ENCODE results near the gene GAGE10. TPM values are rescaled to one million over a fixed set of nuclear protein-coding genes. Genes with fewer than 3 reads are reported as not detected.
"Not testable (repeated sequence)": the region's sequence is repeated elsewhere in the genome, so short reads cannot be mapped to it uniquely, and the experiment has no call there.

Gene GAGE10
- total RNA-seq, 1 experiment from 2014 or later: not detected

DNA sequence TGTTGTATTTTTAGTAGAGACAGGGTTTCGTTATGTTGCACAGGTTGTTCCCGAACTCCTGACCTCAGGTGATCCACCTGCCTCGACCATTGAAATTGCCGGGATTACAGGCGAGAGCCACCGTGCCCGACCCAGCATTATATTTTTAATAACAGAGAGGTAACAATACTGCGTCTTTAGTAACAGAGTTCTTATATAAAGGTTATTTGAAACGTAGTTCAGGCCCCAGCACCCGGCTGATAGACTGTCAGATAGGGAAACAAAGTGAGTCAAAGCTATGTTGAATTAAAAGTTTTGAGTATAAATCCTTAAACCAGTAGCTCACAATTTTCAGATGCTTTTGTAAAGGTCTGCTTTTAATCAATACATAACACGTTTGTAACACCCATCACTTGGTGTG lies 42.7 kb downstream of the GAGE10 start:
- H2AFZ ChIP-seq (ENCODE audit: low read length); DNase-seq; H3K9me2 ChIP-seq (replicated peaks; ENCODE audit: insufficient read depth, low read length); H3K4me3 ChIP-seq (ENCODE audit: low read length); H3K4me1 ChIP-seq (ENCODE audit: low read length); H3K9me3 ChIP-seq (ENCODE audit: low read length); H3K4me2 ChIP-seq (ENCODE audit: low read depth, low read length, poor library complexity, severe bottlenecking); H3K36me3 ChIP-seq (ENCODE audit: insufficient read depth, low read length); H3K79me2 ChIP-seq (ENCODE audit: low read length); H4K20me1 ChIP-seq (ENCODE audit: insufficient read depth, low read depth, low read length); H3K27me3 ChIP-seq (ENCODE audit: low read length); H3K9ac ChIP-seq (ENCODE audit: low read length); H3K27ac ChIP-seq (ENCODE audit: low read length): not testable (repeated sequence)

Other genes starting within 250 kb of the GAGE10 start
- gene CCDC120, start 244.6 kb upstream of the GAGE10 start, total RNA-seq (2014; rRNA removed; shearing (Covaris generic); ENCODE audit: low replicate concordance): not detected in 2 replicates
- gene PRAF2, start 229.6 kb upstream of the GAGE10 start, total RNA-seq (2014; rRNA removed; shearing (Covaris generic); ENCODE audit: low replicate concordance): 0.34 and 2.5 TPM in 2 replicates
- 80.3 and 115 TPM in 2 replicates for gene WDR45, start 223.8 kb upstream of the GAGE10 start, total RNA-seq (2014; rRNA removed; shearing (Covaris generic); ENCODE audit: low replicate concordance)
- 8.2 and 20.7 TPM in 2 replicates for gene GPKOW, start 179.9 kb upstream of the GAGE10 start, total RNA-seq (2014; rRNA removed; shearing (Covaris generic); ENCODE audit: low replicate concordance)
- gene MAGIX, start 140.9 kb upstream of the GAGE10 start, total RNA-seq (2014; rRNA removed; shearing (Covaris generic); ENCODE audit: low replicate concordance): 1.7 TPM in 1 of 2 replicates, not detected in the other
- gene PLP2, start 131.7 kb upstream of the GAGE10 start, total RNA-seq (2014; rRNA removed; shearing (Covaris generic); ENCODE audit: low replicate concordance): 11.0 and 37.0 TPM in 2 replicates
- gene PRICKLE3, start 117.3 kb upstream of the GAGE10 start, total RNA-seq (2014; rRNA removed; shearing (Covaris generic); ENCODE audit: low replicate concordance): 4.0 and 15.5 TPM in 2 replicates
- 0.86 and 1.2 TPM in 2 replicates for gene SYP, start 103.5 kb upstream of the GAGE10 start, total RNA-seq (2014; rRNA removed; shearing (Covaris generic); ENCODE audit: low replicate concordance)
- not detected in 2 replicates for gene CACNA1F, start 70.3 kb upstream of the GAGE10 start, total RNA-seq (2014; rRNA removed; shearing (Covaris generic); ENCODE audit: low replicate concordance)
- gene CCDC22, start 68.2 kb upstream of the GAGE10 start, total RNA-seq (2014; rRNA removed; shearing (Covaris generic); ENCODE audit: low replicate concordance): 25.9 and 30.0 TPM in 2 replicates
- 0.07 TPM in 1 of 2 replicates, not detected in the other for gene FOXP3, start 38.9 kb upstream of the GAGE10 start, total RNA-seq (2014; rRNA removed; shearing (Covaris generic); ENCODE audit: low replicate concordance)
- 0.19 and 1.0 TPM in 2 replicates for gene PPP1R3F, start 33.9 kb upstream of the GAGE10 start, total RNA-seq (2014; rRNA removed; shearing (Covaris generic); ENCODE audit: low replicate concordance)
- gene GAGE12J, start 18.4 kb downstream of the GAGE10 start, total RNA-seq (2014; rRNA removed; shearing (Covaris generic); ENCODE audit: low replicate concordance): not detected in 2 replicates
- gene GAGE13, start 27.9 kb downstream of the GAGE10 start, total RNA-seq (2014; rRNA removed; shearing (Covaris generic); ENCODE audit: low replicate concordance): not detected in 2 replicates
- not detected in 2 replicates for gene GAGE12C, start 228.5 kb downstream of the GAGE10 start, total RNA-seq (2014; rRNA removed; shearing (Covaris generic); ENCODE audit: low replicate concordance)
- gene GAGE12D, start 238.1 kb downstream of the GAGE10 start, total RNA-seq (2014; rRNA removed; shearing (Covaris generic); ENCODE audit: low replicate concordance): not detected in 2 replicates
- gene GAGE12E, start 247.6 kb downstream of the GAGE10 start, total RNA-seq (2014; rRNA removed; shearing (Covaris generic); ENCODE audit: low replicate concordance): not detected in 2 replicates